Measurements from ENCODE around the gene GPR183. TPM values are rescaled to one million over a fixed set of nuclear protein-coding genes. Genes with fewer than 3 reads are reported as not detected.

The GPR183 gene
- total RNA-seq, 1 donor from 2014 or later, result 4.7 TPM

Small RNA genes lying within 50 kb of the gene (small RNA-seq; reads per million reads assigned to genes)
- not detected for gene MIR623

Other genes starting within 250 kb of the GPR183 start
- 100 TPM for gene UBAC2, start 106.5 kb downstream of the GPR183 start, total RNA-seq
- gene GPR18, start 49.0 kb downstream of the GPR183 start, total RNA-seq, result under 0.01 TPM
- gene TM9SF2, start 194.1 kb upstream of the GPR183 start, total RNA-seq, result 116 TPM

All from skeletal muscle tissue (tissue), 2 donors.